Sigmoid colon (tissue), 7 donors: Measurements from ENCODE around the gene SERHL2. TPM values are rescaled to one million over a fixed set of nuclear protein-coding genes. Genes with fewer than 3 reads are reported as not detected.
"Not testable (repeated sequence)": the region's sequence is repeated elsewhere in the genome, so short reads cannot be mapped to it uniquely, and the experiment has no call there.

Experiments used
- DNase-seq: peaks from one replicate; pipeline ENCODE4 v3.0.0-alpha.2; 2019
- H3K27ac ChIP-seq, 4 donors: fragments of 200-600 bp; sonication (generic); one replicate each; pipeline ENCODE4 v1.5.1; 2016 to 2019; ENCODE audit warnings: mild to moderate bottlenecking in 1 of 4
- H3K27me3 ChIP-seq, 3 donors: fragments of 200-600 bp; sonication (generic); one replicate each; pipeline ENCODE4 v1.5.1; 2019; ENCODE audit warnings: mild to moderate bottlenecking in 1 of 3
- H3K36me3 ChIP-seq, 4 donors: fragments of 200-600 bp; sonication (generic); one replicate each; pipeline ENCODE4 v1.5.1; 2016 to 2019
- H3K4me1 ChIP-seq, 4 donors: fragments of 200-600 bp; sonication (generic); one replicate each; pipeline ENCODE4 v1.5.1; 2017 to 2019
- H3K4me3 ChIP-seq, 4 donors: fragments of 200-600 bp; sonication (generic); one replicate each; pipeline ENCODE4 v1.5.1; 2017 to 2019; ENCODE audit warnings: mild to moderate bottlenecking in 2 of 4, moderate library complexity in 1 of 4
- H3K9me3 ChIP-seq, 4 donors: fragments of 200-600 bp in 3 of 4; sonication (generic) in 3 of 4; one replicate each; pipeline versions ENCODE4 v1.5.1 to v1.6.1; 2013 to 2019
- EP300 ChIP-seq, 4 donors: sonication (generic); formaldehyde crosslinking; IDR thresholded peaks; one replicate each; pipeline ENCODE4 v1.6.1; 2017; ENCODE audit warnings: antibody characterized with exemption in 4 of 4
- POLR2A ChIP-seq, 2 donors: fragments of 450-650 bp; IDR thresholded peaks; one replicate each; pipeline ENCODE4 v1.6.1; 2016; ENCODE audit warnings: antibody characterized with exemption in 2 of 2, mild to moderate bottlenecking in 2 of 2, moderate library complexity in 2 of 2
- POLR2AphosphoS5 ChIP-seq, 4 donors: sonication (generic); formaldehyde crosslinking; IDR thresholded peaks; one replicate each; pipeline ENCODE4 v1.6.1; 2017; ENCODE audit warnings: antibody characterized with exemption in 4 of 4
- WGBS, 2 donors: extraction: QIAGEN DNeasy Blood & Tissue Kit; methylation state at CpG; one replicate each; pipeline ENCODE4 v1.1.7; 2013; 5-methylcytosine and 5-hydroxymethylcytosine counted together
- intact Hi-C: fragments of 100-400 bp; cut with DNase I; formaldehyde crosslinking; loops from one replicate; pipeline ENCODE4 v1.15.1; 2023
- polyA plus RNA-seq, 3 donors: library from polyadenylated mRNA; stranded (reverse); fragments of 200-250 nt; gene quantifications; one replicate each; pipeline ENCODE4 v1.2.3, GENCODE V29; 2013
- total RNA-seq, 4 donors: library from RNA; depleted of rRNA; stranded (reverse); fragments of >200 nt; gene quantifications; one replicate each; pipeline ENCODE4 v1.1.0, GENCODE V29; 2016
- TF ChIP-seq, protein P1 (sequence below), 4 experiments: fragments of 450-650 bp in 3 of 4; fragments of 200-600 bp in 1 of 4; IDR thresholded peaks; one replicate each; pipeline ENCODE4 v1.5.1; 2016 to 2019; ENCODE audit warnings: antibody characterized with exemption in 4 of 4, mild to moderate bottlenecking in 3 of 4, moderate library complexity in 2 of 4
- donor health status: healthy with polysubstance abuse.
- donor health status: Bipolar disorder and iron deficiency.
- donor health status: healthy.

Gene SERHL2
- total and polyA plus RNA-seq, 7 donors, result 0.92 to 6.1 (median 2.8) TPM

GRCh38 chr22:42602470-42602869 lies 48.7 kb downstream of the SERHL2 start:
- no peak overlapping the region for H3K27ac ChIP-seq
- H3K9me3 ChIP-seq, result no peaks in the 10 kb centered on the region
- H3K4me3 ChIP-seq, result no peak overlapping the region
- 51 to 79% methylated on average over 2 of the region's 2 CpGs for WGBS, 2 donors
- no peak for DNase-seq
- intact Hi-C loops, result no loop called here
- no peaks in the 10 kb centered on the region for H3K27me3 ChIP-seq
- TF ChIP-seq POLR2AphosphoS5 (IDR thresholded peaks at IDR 0.05) (no peak), POLR2A (IDR thresholded peaks at IDR 0.05) (no peak), EP300 (IDR thresholded peaks at IDR 0.05) (no peak)
- TF ChIP-seq, protein P1, sequence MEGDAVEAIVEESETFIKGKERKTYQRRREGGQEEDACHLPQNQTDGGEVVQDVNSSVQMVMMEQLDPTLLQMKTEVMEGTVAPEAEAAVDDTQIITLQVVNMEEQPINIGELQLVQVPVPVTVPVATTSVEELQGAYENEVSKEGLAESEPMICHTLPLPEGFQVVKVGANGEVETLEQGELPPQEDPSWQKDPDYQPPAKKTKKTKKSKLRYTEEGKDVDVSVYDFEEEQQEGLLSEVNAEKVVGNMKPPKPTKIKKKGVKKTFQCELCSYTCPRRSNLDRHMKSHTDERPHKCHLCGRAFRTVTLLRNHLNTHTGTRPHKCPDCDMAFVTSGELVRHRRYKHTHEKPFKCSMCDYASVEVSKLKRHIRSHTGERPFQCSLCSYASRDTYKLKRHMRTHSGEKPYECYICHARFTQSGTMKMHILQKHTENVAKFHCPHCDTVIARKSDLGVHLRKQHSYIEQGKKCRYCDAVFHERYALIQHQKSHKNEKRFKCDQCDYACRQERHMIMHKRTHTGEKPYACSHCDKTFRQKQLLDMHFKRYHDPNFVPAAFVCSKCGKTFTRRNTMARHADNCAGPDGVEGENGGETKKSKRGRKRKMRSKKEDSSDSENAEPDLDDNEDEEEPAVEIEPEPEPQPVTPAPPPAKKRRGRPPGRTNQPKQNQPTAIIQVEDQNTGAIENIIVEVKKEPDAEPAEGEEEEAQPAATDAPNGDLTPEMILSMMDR (IDR thresholded peaks at IDR 0.05), result no peak
- peaks cover 0 to 34% (median 25%) of the 10 kb centered on the region in 4 donors for H3K4me1 ChIP-seq
- peaks cover 31 to 74% (median 48%) of the 10 kb centered on the region in 4 donors for H3K36me3 ChIP-seq

- DNase-seq, result no peak
- Histone ChIP-seq H3K4me1 (peaks cover 0 to 42% (median 28%) of the 10 kb centered on the region in 4 donors), H3K27me3 (no peaks in the 10 kb centered on the region), H3K36me3 (peaks cover 31 to 65% (median 44%) of the 10 kb centered on the region in 4 donors), H3K4me3 (no peak overlapping the region), H3K9me3 (no peaks in the 10 kb centered on the region), H3K27ac (no peak overlapping the region)
- TF ChIP-seq POLR2AphosphoS5 (IDR thresholded peaks at IDR 0.05) (no peak), POLR2A (IDR thresholded peaks at IDR 0.05) (no peak), EP300 (IDR thresholded peaks at IDR 0.05) (no peak)
- TF ChIP-seq, protein P1 (IDR thresholded peaks at IDR 0.05), result no peak
- WGBS, 2 donors, result 85 to 89% methylated on average over 2 of the region's 2 CpGs
- intact Hi-C loops, result no loop called here
These were observed 49.7 kb downstream of the SERHL2 start for GRCh38 chr22:42603427-42603826.

GRCh38 chr22:42604403-42604802 lies 50.6 kb downstream of the SERHL2 start:
- Histone ChIP-seq H3K27ac (no peak overlapping the region), H3K36me3 (peaks cover 21 to 55% (median 34%) of the 10 kb centered on the region in 4 donors), H3K4me1 (peaks cover 0 to 51% (median 38%) of the 10 kb centered on the region in 4 donors), H3K27me3 (no peaks in the 10 kb centered on the region), H3K4me3 (no peak overlapping the region), H3K9me3 (no peaks in the 10 kb centered on the region)
- TF ChIP-seq, protein P1 (IDR thresholded peaks at IDR 0.05), result no peak
- no peak for TF ChIP-seq POLR2AphosphoS5 (IDR thresholded peaks at IDR 0.05)
- no peak for TF ChIP-seq POLR2A (IDR thresholded peaks at IDR 0.05)
- TF ChIP-seq EP300 (IDR thresholded peaks at IDR 0.05), result no peak
- WGBS, 2 donors, result 51 to 71% methylated on average over 3 of the region's 3 CpGs
- no peak for DNase-seq
- intact Hi-C loops, result no loop called here

DNA sequence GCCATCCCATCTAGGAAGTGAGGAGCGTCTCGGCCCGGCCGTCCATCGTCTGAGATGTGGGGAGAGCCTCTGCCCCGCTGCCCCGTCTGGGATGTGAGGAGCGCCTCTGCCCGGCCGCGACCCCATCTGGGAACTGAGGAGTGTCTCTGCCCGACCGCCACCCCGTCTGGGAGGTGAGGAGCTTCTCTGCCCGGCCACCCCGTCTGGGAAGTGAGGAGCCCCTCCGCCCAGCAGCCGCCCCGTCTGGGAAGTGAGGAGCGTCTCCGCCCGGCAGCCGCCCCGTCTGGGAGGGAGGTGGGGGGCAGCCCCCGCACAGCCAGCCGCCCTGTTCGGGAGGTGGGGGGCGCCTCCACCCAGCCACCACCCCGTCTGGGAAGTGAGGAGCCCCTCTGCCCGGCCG lies 53.9 kb downstream of the SERHL2 start:
- H3K9me3 ChIP-seq, H3K27me3 ChIP-seq, intact Hi-C loops, DNase-seq, H3K4me3 ChIP-seq: not testable (repeated sequence)
- Histone ChIP-seq H3K27ac (peak overlapping the region in 1 of 4 donors; percentile 63), H3K4me1 (peaks cover 0 to 84% (median 70%) of the 10 kb centered on the region in 4 donors), H3K36me3 (peaks cover 2 to 23% (median 4%) of the 10 kb centered on the region in 4 donors)
- 95 to 96% methylated on average over 31 of the region's 31 CpGs for WGBS, 2 donors

DNA sequence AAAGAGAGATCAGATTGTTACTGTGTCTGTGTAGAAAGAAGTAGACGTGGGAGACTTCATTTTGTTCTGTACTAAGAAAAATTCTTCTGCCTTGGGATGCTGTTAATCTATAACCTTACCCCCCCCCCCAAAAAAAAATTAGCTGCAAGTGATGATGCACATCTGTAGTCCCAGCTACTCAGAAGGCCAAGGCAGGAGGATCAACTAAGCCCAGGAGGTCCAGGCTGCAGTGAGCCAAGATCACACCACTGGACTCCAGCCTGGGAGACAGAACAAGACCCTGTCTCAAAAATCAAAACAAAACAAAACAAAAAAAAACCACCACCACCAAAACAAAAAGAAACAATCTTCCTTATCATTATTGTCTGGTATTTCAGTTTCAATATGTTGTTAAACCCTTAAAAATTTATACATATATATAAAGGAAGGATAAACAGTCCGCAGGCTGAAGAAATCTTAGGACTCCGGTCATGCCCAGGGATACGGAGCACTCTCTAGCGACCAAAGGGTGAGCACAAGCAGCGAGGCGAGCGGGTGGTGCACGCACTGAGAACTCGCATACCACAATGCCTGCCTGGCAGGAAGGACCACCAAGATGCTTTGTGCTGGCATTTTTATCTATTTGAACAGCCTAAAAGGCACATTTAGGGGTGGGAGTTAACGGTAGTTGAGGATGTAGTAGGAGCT lies 54.5 kb downstream of the SERHL2 start:
- WGBS, 2 donors, result 85 to 86% methylated on average over 11 of the region's 11 CpGs
- H3K9me3 ChIP-seq, result no peaks in the 10 kb centered on the region
- peak overlapping the region; percentile 37 to 63 (median 60) for H3K27ac ChIP-seq
- intact Hi-C loops, result no loop called here
- no peak for DNase-seq
- no peaks in the 10 kb centered on the region for H3K27me3 ChIP-seq
- peaks cover 0 to 17% (median 0%) of the 10 kb centered on the region in 4 donors for H3K36me3 ChIP-seq
- no peak for TF ChIP-seq POLR2A (IDR thresholded peaks at IDR 0.05)
- TF ChIP-seq, protein P1 (IDR thresholded peaks at IDR 0.05), result no peak
- no peak for TF ChIP-seq EP300 (IDR thresholded peaks at IDR 0.05)
- no peak for TF ChIP-seq POLR2AphosphoS5 (IDR thresholded peaks at IDR 0.05)
- H3K4me3 ChIP-seq, result no peak overlapping the region
- H3K4me1 ChIP-seq, result peaks cover 0 to 88% (median 77%) of the 10 kb centered on the region in 4 donors
